HG03460 (cell line): ENCODE results near the gene LMTK2.

Source experiments
- ATAC-seq: cut with Tn5 transposase; IDR thresholded peaks from one replicate; pipeline ENCODE4 v1.9.1; 2021; ENCODE audit not compliant: unreplicated experiment

LMTK2 gene

DNA sequence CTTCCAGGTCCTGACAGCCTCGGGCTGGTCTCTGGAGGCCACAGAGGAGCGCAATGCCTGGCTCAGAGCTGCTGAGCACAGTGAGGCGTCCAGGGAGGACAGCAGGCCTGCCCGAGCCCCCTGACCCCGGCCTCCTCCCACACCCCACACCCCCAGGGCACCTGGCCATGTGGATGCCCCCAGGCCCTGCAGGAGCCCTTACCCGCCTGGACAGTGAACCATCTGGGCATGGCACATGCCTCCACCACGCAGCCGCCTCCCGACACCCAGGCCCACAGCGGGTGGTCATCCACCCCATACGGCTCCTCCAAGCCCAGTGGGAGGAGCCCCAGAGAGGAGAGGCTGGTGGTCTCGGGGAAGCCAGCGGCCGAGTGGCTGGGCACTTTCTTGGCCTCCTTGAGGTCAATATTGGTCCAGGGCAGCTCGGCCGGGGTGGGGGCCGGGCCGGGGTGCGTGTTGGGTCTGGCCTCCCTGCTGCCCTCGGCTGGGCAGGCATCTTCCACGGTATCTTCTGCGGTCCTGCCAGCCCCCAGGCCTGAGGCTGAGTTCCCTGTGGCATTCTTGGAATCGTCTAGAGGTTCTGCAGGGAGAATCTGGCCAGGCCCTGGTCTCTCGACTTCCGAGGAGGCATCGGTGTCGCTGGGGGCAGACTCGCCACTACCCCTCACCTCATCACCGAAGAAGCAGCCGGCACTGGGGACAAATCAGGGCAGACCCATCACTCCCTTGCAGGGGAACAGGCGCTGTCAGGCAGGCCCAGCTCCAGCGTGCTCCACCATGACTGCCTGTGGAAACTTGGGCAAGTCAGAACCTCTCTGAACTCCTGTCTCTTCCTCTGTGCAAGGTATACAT lies 126.8 kb downstream of the LMTK2 start:
- no peak for ATAC-seq

GRCh38 chr7:98234429-98235147 lies 127.9 kb downstream of the LMTK2 start:
- ATAC-seq, result no peak

DNA sequence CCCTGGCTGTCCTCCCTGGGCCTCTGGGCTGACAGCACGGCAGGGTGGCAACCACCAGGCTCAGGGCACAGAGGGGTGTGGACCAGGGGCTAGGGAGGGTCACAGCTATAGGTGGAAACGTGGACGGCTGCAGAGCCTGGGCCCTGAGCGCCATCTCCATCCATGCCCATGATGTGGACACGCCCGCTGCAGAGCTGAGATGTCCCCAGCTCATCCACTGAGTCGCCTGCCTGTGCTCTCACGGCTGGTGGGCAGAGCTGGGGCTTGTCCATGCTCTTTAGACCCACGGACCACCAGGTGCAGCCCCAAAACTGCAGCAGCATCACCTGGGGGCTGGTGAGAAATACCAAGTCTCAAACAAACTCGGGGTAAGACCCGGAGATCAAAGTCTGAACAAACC lies 129.2 kb downstream of the LMTK2 start:
- no peak for ATAC-seq

- ATAC-seq, result no peak
Observed at GRCh38 chr7:98236355-98237185, 129.9 kb downstream of the LMTK2 start.

DNA sequence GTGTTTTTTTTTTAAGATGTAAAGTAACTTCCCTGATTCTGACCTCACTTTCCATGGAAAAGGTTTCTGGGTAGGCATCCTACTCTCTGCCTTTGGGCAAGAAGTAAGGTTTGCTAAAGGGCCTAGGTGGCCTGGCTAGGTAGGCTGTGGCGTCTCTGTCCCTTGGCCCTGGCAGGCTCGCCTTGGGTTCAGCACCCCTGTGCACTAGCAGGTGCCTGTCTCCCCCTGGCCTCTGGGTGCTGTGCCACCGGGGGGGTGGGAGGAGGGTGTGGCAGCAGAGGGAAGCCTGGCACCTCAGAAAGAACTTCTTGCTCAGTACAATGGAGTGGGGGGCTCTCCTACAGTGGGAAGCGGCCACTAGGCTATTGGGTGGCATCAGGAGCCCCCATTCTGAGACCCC lies 131.4 kb downstream of the LMTK2 start:
- ATAC-seq, result no peak

- no peak for ATAC-seq
Observed at GRCh38 chr7:98238976-98239375, 132.3 kb downstream of the LMTK2 start.

GRCh38 chr7:98240961-98241673 lies 134.5 kb downstream of the LMTK2 start:
- no peak for ATAC-seq

GRCh38 chr7:98241674-98242241 lies 135.1 kb downstream of the LMTK2 start:
- no peak for ATAC-seq

DNA sequence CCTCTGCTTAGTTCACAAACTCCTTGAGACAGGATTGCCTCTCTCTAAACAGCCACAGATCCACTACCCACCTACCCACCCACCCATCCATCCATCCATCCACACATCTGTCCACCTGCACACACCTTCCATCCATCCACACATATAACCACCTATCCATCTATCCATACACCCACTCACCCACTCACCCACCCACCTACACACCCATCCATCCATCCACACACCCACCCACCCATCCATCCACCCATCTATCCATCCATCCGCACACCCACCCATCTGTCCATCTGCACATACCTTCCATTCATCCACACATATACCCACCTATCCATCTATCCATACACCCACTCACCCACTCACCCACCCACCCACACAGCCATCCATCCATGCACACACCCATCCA lies 135.7 kb downstream of the LMTK2 start:
- ATAC-seq, result no peak

DNA sequence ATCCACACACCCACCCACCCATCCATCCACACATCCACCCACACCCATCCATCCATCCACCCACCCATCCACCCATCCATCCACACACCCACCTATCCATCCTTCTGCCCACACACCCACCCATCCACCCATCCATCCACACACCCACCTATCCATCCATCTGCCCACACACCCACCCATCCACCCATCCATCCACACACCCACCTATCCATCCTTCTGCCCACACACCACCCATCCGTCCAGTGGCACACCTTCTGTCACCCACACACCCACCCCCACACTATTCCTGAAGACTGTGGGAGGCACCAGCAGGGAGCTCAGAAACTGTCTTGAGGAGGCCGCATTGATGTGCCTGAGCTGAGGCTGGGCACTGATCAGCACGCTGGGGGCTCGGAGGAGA lies 136.3 kb downstream of the LMTK2 start:
- ATAC-seq, result no peak

DNA sequence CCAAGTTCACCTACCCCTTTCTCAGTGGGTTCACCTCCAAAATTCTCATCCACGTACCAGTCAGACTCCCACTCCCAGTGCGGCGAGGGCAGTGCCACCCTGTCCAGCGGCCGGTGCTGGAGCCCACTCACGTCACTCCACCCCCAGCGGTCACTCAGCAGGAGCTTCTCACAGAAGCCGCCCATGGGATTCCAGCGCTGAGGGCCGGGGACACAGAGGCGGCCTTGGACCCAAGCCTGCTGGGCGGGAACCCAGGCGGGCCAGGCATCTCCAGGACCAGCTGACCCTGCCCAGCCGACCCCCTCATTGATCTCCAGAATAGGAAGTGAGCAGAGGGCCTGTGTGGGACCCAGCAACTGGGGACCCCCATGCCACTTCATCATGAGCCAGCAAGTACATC lies 138.2 kb downstream of the LMTK2 start:
- ATAC-seq, result no peak

DNA sequence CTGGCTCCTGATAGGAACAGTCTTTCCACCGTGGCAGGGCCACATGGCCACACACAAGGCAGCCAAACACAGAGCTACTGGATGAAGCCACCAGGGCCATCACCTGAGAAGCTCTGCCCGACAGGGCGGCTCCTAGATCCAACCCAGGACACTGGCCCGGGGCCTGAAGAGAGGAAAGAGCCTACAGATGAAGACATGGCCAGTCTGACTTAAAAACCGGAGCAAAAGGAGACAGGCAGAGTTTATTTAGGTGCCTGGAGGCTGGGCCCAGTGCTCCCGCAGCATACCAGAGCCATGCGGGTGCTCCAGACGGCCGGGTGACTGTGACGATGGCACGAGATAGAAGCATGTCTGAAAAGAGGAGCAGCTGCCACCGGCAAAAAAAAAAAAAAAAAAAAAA lies 141.5 kb downstream of the LMTK2 start:
- no peak for ATAC-seq

- no peak for ATAC-seq
Observed at GRCh38 chr7:98249106-98249505, 142.4 kb downstream of the LMTK2 start.

DNA sequence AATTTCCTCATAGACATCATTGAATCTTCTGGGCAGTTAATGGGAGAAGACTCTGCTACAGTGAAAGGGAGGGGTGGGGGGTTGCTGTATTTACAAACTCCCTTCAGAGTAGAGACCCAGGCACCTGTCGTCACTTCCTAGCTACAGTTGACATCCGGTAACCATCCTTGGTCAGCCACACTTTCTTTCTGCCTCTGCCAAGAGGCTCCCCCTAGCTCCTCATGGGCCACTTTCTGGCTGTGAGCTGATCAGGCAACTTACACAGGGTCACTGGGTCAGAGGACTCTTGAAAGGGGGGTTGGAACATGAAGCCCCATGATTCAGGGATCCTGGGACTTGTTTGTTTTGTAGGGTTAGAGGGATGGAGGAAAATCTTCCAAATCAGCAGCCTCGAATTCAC lies 144.1 kb downstream of the LMTK2 start:
- ATAC-seq, result no peak

GRCh38 chr7:98251231-98251600 lies 144.6 kb downstream of the LMTK2 start:
- ATAC-seq, result peak; percentile 25

DNA sequence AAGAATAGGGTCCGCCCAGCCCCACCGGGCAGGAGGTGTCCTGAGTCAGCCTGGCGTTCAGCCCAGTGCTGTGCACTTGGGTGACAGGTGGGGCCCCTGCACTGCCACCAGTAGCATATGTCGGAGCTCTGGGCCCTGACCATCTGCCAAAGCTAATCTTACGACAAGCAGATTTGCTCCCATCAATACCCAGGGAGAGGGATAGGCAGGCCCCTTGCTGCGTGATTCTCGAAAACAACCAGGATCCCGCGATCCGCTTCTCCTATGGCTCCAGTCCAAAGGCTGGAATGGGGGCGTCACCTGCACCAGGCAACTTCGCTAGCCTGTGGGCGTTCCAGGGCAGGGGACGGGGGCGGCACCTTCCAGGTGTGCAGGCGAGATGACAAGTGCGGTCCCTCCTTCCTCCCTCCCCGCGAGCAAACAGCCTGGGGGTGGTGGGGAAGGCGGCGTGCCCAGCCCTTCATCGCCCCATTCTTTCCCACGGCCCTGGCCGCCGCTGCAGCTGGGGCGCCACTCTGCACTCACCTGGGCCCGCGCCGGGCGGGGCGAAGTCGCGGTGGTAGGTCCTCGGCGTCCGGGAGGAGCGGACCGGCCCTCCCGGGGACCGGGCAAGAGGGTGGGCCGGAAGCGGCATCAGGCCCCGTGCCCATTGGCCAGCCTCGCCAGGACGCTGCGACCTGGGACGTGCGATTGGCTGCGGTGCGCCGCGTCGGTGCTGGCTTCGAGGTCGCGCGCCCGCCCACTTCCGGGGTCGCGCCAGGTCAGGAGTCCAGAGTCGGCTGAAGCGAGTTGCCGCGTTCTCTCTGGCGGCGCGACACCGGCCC lies 145.2 kb downstream of the LMTK2 start, which contains the start of gene TECPR1:
Gene TECPR1 (minus strand): TSS at position 632 of the 824 bp plus-strand sequence. CDS start 6,086 bp downstream, outside the sequence.
- ATAC-seq, result peak; percentile 97

GRCh38 chr7:98252425-98253054 lies 145.9 kb downstream of the LMTK2 start:
- ATAC-seq, result peak; percentile 22

DNA sequence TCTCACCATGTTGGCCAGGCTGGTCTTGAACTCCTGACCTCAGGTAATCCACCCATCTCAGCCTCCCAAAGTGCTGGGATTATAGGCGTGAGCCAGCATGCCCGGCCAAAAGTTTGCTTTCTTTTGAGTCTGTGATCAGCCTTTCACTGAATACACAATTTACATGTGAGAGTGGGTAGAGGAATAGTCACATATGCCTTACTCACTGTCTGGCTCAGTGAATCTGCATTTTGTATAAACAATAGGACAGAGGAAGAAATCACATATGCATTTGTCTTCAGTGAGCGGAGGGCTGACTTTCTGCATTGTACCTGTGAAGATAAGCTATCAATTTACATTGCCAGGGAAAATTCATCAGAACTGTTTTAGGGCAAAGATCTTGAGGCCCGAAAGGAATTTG lies 147.9 kb downstream of the LMTK2 start:
- no peak for ATAC-seq

GRCh38 chr7:98254951-98255610 lies 148.4 kb downstream of the LMTK2 start:
- ATAC-seq, result no peak
